Fibroblast of lung (primary cell): Measurements from ENCODE around the gene CLSTN2.

Experiments used
- EZH2 ChIP-seq: IDR thresholded peaks from 2 replicates; pipeline ENCODE4 v1.5.1; 2012; ENCODE audit warnings: low read length, control low read depth, mild to moderate bottlenecking; ENCODE audit errors: missing control alignments
- TF ChIP-seq, protein P1 (sequence below), 2 donors: IDR thresholded peaks in 1 of 2; conservative IDR thresholded peaks in 1 of 2; 1 replicate in 1 of 2; 2 replicates in 1 of 2; pipeline ENCODE4 v1.5.1; 2011 to 2012; ENCODE audit warnings: low read length in 2 of 2, control low read depth in 1 of 2, inconsistent platforms in 1 of 2, low read depth in 1 of 2, mild to moderate bottlenecking in 1 of 2

DNA sequence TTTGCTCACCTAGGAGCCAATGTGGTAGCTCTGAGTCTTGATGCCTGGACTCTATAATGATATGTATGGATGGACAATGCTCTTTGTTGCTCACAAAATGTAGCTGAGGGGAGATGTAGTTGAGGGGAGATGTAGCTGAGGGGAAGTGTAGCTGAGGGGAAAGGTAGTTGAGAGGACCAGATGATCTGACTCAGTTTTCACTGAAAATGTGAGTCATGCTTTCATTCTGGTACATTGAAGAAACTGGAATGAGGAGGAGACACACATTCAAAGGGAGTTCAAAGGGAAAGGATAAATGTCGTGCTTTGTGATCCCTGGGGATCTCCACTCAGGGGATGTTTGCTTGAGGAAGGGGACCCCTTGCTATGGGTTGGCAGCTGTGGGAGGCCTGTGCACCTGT is 440.0 kb downstream of the CLSTN2 start:
- TF ChIP-seq, protein P1, sequence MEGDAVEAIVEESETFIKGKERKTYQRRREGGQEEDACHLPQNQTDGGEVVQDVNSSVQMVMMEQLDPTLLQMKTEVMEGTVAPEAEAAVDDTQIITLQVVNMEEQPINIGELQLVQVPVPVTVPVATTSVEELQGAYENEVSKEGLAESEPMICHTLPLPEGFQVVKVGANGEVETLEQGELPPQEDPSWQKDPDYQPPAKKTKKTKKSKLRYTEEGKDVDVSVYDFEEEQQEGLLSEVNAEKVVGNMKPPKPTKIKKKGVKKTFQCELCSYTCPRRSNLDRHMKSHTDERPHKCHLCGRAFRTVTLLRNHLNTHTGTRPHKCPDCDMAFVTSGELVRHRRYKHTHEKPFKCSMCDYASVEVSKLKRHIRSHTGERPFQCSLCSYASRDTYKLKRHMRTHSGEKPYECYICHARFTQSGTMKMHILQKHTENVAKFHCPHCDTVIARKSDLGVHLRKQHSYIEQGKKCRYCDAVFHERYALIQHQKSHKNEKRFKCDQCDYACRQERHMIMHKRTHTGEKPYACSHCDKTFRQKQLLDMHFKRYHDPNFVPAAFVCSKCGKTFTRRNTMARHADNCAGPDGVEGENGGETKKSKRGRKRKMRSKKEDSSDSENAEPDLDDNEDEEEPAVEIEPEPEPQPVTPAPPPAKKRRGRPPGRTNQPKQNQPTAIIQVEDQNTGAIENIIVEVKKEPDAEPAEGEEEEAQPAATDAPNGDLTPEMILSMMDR (conservative IDR thresholded peaks at IDR 0.05 in 1 of 2, IDR thresholded peaks at IDR 0.05 in 1 of 2; ENCODE audit: low read depth in 1 of 2, low read length in 2 of 2): no peak
- no peak for TF ChIP-seq EZH2
